Measurements from ENCODE around the gene PPP1R12A.
"Not testable (repeated sequence)": the region's sequence is repeated elsewhere in the genome, so short reads cannot be mapped to it uniquely, and the experiment has no call there.

The PPP1R12A gene

GRCh38 chr12:79961411-79961810 lies 26.5 kb upstream of the PPP1R12A start:
- H3K9ac ChIP-seq (ENCODE audit: low read depth in 1 of 2, low read length in 2 of 2), result no peak overlapping the region
- H3K27ac ChIP-seq (ENCODE audit: low read depth, low read length), result no peak overlapping the region
- no peaks in the 10 kb centered on the region for H3K27me3 ChIP-seq (ENCODE audit: control insufficient read depth in 1 of 2, insufficient read depth in 2 of 2, low read length in 2 of 2)
- H3K4me1 ChIP-seq (ENCODE audit: control insufficient read depth in 1 of 2, insufficient read depth in 2 of 2, low read length in 2 of 2), result no peaks in the 10 kb centered on the region
- H3K9me3 ChIP-seq (ENCODE audit: control insufficient read depth in 1 of 2, low read length in 2 of 2), result no peaks in the 10 kb centered on the region
- no peaks in the 10 kb centered on the region for H3K36me3 ChIP-seq (ENCODE audit: control insufficient read depth in 1 of 2, insufficient read depth in 2 of 2, low read length in 2 of 2)
- no peak overlapping the region for H3K4me3 ChIP-seq (ENCODE audit: low read depth in 1 of 2, low read length in 2 of 2)

- no peaks in the 10 kb centered on the region for H3K27me3 ChIP-seq (ENCODE audit: control insufficient read depth in 1 of 2, insufficient read depth in 2 of 2, low read length in 2 of 2)
- H3K9me3 ChIP-seq (ENCODE audit: control insufficient read depth in 1 of 2, low read length in 2 of 2), result no peaks in the 10 kb centered on the region
- no peak overlapping the region for H3K9ac ChIP-seq (ENCODE audit: low read depth in 1 of 2, low read length in 2 of 2)
- H3K27ac ChIP-seq (ENCODE audit: low read depth, low read length), result no peak overlapping the region
- no peaks in the 10 kb centered on the region for H3K36me3 ChIP-seq (ENCODE audit: control insufficient read depth in 1 of 2, insufficient read depth in 2 of 2, low read length in 2 of 2)
- H3K4me1 ChIP-seq (ENCODE audit: control insufficient read depth in 1 of 2, insufficient read depth in 2 of 2, low read length in 2 of 2), result no peaks in the 10 kb centered on the region
- H3K4me3 ChIP-seq (ENCODE audit: low read depth in 1 of 2, low read length in 2 of 2), result no peak overlapping the region
Measured at GRCh38 chr12:79959484-79959883, 24.6 kb upstream of the PPP1R12A start.

DNA sequence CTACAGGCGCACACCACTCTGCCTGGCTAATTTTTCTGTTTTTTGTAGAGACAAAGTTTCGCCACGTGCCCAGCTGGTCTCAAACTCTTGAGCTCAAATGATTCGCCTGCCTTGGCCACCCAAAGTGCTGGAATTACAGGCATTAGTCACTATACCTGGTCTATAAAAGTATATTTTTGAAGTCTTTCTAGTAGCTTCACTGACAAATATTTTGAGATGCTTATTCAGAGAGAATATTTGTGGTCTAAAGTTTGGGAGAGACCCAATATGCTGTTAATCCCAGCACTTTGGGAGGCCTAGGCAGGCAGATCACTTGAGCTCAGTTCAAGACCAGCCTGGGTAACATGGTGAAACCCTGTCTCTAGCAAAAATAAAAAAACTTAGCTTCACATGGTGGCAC lies 22.0 kb upstream of the PPP1R12A start:
- no peaks in the 10 kb centered on the region for H3K4me1 ChIP-seq (ENCODE audit: control insufficient read depth in 1 of 2, insufficient read depth in 2 of 2, low read length in 2 of 2)
- no peak overlapping the region for H3K9ac ChIP-seq (ENCODE audit: low read depth in 1 of 2, low read length in 2 of 2)
- H3K36me3 ChIP-seq (ENCODE audit: control insufficient read depth in 1 of 2, insufficient read depth in 2 of 2, low read length in 2 of 2), result no peaks in the 10 kb centered on the region
- H3K9me3 ChIP-seq (ENCODE audit: control insufficient read depth in 1 of 2, low read length in 2 of 2), result no peaks in the 10 kb centered on the region
- H3K27me3 ChIP-seq (ENCODE audit: control insufficient read depth in 1 of 2, insufficient read depth in 2 of 2, low read length in 2 of 2), result no peaks in the 10 kb centered on the region
- no peak overlapping the region for H3K27ac ChIP-seq (ENCODE audit: low read depth, low read length)
- no peak overlapping the region for H3K4me3 ChIP-seq (ENCODE audit: low read depth in 1 of 2, low read length in 2 of 2)

DNA sequence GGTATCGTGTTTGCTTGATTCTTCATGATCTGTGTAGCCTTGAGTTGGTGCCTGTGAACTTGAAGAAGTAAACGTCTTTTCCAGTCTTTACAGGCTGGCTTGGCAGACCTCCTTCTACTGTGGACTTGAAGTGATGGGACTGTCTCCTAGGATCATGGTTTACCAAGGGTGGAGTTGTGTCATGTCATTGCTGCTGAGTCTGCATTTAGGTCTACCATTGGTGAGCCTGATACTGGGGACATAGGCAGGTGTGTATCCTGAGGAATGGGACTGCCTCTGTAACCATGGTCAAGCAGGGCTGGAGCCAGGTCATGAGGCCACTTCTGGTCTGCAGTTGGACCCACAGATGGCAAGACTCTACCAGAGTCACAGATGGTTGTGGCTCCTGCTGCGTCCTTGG lies 20.7 kb upstream of the PPP1R12A start:
- no peaks in the 10 kb centered on the region for H3K9me3 ChIP-seq (ENCODE audit: control insufficient read depth in 1 of 2, low read length in 2 of 2)
- H3K9ac ChIP-seq (ENCODE audit: low read depth in 1 of 2, low read length in 2 of 2), result no peak overlapping the region
- H3K27me3 ChIP-seq (ENCODE audit: control insufficient read depth in 1 of 2, insufficient read depth in 2 of 2, low read length in 2 of 2), result no peaks in the 10 kb centered on the region
- no peak overlapping the region for H3K4me3 ChIP-seq (ENCODE audit: low read depth in 1 of 2, low read length in 2 of 2)
- H3K36me3 ChIP-seq (ENCODE audit: control insufficient read depth in 1 of 2, insufficient read depth in 2 of 2, low read length in 2 of 2), result no peaks in the 10 kb centered on the region
- no peaks in the 10 kb centered on the region for H3K4me1 ChIP-seq (ENCODE audit: control insufficient read depth in 1 of 2, insufficient read depth in 2 of 2, low read length in 2 of 2)
- H3K27ac ChIP-seq (ENCODE audit: low read depth, low read length), result no peak overlapping the region

DNA sequence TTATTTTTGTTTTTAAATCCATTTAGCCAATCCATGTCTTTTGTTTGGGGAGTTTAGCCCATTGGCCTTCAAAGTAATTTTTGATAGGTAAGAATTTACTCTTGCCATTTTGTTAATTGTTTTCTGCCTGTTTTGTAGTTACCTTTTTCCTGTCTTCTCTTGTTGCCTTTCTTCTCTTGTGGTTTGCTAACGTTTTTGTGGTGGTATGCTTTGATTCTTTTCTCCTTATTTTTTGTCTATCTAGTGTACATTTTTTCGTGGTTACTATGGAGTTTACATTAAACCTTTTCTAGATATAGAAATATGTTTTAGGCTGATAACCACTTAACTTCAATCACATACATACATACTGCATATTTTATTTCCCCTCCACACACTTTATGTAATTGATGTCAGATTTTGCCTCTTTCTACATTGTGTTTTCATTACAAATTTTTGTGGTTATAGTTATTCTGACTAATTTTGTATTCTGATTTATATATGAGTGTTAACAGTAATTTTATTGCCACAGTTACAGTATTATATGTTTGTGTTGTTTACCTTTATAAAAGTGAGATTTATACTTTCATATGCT lies 19.2 kb upstream of the PPP1R12A start:
- Histone ChIP-seq H3K4me3 (ENCODE audit: low read depth in 1 of 2, low read length in 2 of 2) (no peak overlapping the region), H3K36me3 (ENCODE audit: control insufficient read depth in 1 of 2, insufficient read depth in 2 of 2, low read length in 2 of 2) (no peaks in the 10 kb centered on the region), H3K9me3 (ENCODE audit: control insufficient read depth in 1 of 2, low read length in 2 of 2) (no peaks in the 10 kb centered on the region), H3K9ac (ENCODE audit: low read depth in 1 of 2, low read length in 2 of 2) (no peak overlapping the region), H3K27me3 (ENCODE audit: control insufficient read depth in 1 of 2, insufficient read depth in 2 of 2, low read length in 2 of 2) (no peaks in the 10 kb centered on the region), H3K4me1 (ENCODE audit: control insufficient read depth in 1 of 2, insufficient read depth in 2 of 2, low read length in 2 of 2) (no peaks in the 10 kb centered on the region), H3K27ac (ENCODE audit: low read depth, low read length) (no peak overlapping the region)

DNA sequence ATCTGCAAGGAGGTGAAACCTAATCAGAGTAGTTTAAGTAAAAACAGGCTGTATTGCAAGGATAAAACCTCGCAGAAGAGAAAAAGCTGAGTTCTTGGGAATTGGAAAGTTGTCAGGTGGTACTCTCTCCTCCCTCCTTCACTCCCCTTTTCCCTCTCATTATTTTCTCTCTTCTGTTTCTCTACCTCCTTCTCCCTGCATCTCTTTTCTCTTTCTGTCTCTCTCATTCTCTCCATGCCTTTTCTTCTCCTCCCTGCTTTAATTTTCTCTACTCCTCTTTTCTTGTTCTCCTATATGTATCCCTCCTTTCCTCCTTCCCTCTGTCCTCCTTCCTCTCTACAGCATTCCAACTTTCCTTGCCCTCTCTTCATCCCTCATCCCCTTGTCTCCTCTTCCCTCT lies 14.2 kb upstream of the PPP1R12A start:
- Histone ChIP-seq H3K4me1 (ENCODE audit: control insufficient read depth in 1 of 2, insufficient read depth in 2 of 2, low read length in 2 of 2) (no peaks in the 10 kb centered on the region), H3K4me3 (ENCODE audit: low read depth in 1 of 2, low read length in 2 of 2) (no peak overlapping the region)

GRCh38 chr12:79945433-79945832 lies 10.5 kb upstream of the PPP1R12A start:
- Histone ChIP-seq H3K9me3 (ENCODE audit: control insufficient read depth in 1 of 2, low read length in 2 of 2) (no peaks in the 10 kb centered on the region), H3K4me3 (ENCODE audit: low read depth in 1 of 2, low read length in 2 of 2) (no peak overlapping the region), H3K9ac (ENCODE audit: low read depth in 1 of 2, low read length in 2 of 2) (no peak overlapping the region), H3K27me3 (ENCODE audit: control insufficient read depth in 1 of 2, insufficient read depth in 2 of 2, low read length in 2 of 2) (no peaks in the 10 kb centered on the region), H3K27ac (ENCODE audit: low read depth, low read length) (no peak overlapping the region), H3K36me3 (ENCODE audit: control insufficient read depth in 1 of 2, insufficient read depth in 2 of 2, low read length in 2 of 2) (no peaks in the 10 kb centered on the region), H3K4me1 (ENCODE audit: control insufficient read depth in 1 of 2, insufficient read depth in 2 of 2, low read length in 2 of 2) (no peaks in the 10 kb centered on the region)

More for the DNA sequence above, 14.2 kb upstream of the PPP1R12A start:
- no peak overlapping the region for H3K9ac ChIP-seq (ENCODE audit: low read depth in 1 of 2, low read length in 2 of 2)
- no peaks in the 10 kb centered on the region for H3K36me3 ChIP-seq (ENCODE audit: control insufficient read depth in 1 of 2, insufficient read depth in 2 of 2, low read length in 2 of 2)
- H3K9me3 ChIP-seq (ENCODE audit: control insufficient read depth in 1 of 2, low read length in 2 of 2), result no peaks in the 10 kb centered on the region
- H3K27me3 ChIP-seq (ENCODE audit: control insufficient read depth in 1 of 2, insufficient read depth in 2 of 2, low read length in 2 of 2), result no peaks in the 10 kb centered on the region
- H3K27ac ChIP-seq (ENCODE audit: low read depth, low read length), result no peak overlapping the region

DNA sequence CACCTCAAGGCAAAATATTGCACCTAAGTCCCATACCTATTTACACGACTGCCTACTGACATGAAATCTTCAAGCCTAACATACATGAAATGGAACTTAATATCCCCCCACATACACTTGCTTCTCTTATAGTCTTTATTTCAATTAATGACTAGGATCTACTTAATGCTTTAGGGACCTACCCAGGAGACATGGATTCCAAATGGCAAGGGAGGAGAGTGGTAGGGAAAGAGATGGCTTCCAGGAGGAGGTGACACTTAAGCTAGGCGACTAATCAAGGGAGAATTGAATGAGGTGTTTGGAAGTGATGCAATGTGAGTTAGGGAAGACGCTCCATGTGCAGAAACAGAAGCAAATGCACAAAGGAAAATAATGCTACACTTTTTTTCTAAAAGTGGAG lies 9.7 kb upstream of the PPP1R12A start:
- Histone ChIP-seq H3K27me3 (ENCODE audit: control insufficient read depth in 1 of 2, insufficient read depth in 2 of 2, low read length in 2 of 2) (no peaks in the 10 kb centered on the region), H3K9ac (ENCODE audit: low read depth in 1 of 2, low read length in 2 of 2) (no peak overlapping the region), H3K4me3 (ENCODE audit: low read depth in 1 of 2, low read length in 2 of 2) (no peak overlapping the region), H3K36me3 (ENCODE audit: control insufficient read depth in 1 of 2, insufficient read depth in 2 of 2, low read length in 2 of 2) (no peaks in the 10 kb centered on the region), H3K4me1 (ENCODE audit: control insufficient read depth in 1 of 2, insufficient read depth in 2 of 2, low read length in 2 of 2) (no peaks in the 10 kb centered on the region), H3K9me3 (ENCODE audit: control insufficient read depth in 1 of 2, low read length in 2 of 2) (no peaks in the 10 kb centered on the region), H3K27ac (ENCODE audit: low read depth, low read length) (no peak overlapping the region)

DNA sequence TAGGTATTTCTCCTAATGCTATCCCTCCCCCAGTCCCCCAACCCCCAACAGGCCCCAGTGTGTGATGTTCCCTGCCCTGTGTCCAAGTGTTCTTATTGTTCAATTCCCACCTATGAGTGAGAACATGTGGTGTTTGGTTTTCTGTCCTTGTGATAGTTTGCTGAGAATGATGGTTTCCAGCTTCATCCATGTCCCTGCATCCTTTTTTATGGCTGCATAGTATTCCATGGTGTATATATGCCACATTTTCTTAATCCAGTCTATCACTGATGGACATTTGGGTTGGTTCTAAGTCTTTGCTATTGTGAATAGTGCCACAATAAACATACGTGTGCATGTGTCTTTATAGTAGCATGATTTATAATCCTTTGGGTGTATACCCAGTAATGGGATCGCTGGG lies 7.9 kb upstream of the PPP1R12A start:
- H3K4me3 ChIP-seq (ENCODE audit: low read depth in 1 of 2, low read length in 2 of 2); H3K27ac ChIP-seq (ENCODE audit: low read depth, low read length); H3K27me3 ChIP-seq (ENCODE audit: control insufficient read depth in 1 of 2, insufficient read depth in 2 of 2, low read length in 2 of 2); H3K4me1 ChIP-seq (ENCODE audit: control insufficient read depth in 1 of 2, insufficient read depth in 2 of 2, low read length in 2 of 2); H3K9ac ChIP-seq (ENCODE audit: low read depth in 1 of 2, low read length in 2 of 2); H3K9me3 ChIP-seq (ENCODE audit: control insufficient read depth in 1 of 2, low read length in 2 of 2); H3K36me3 ChIP-seq (ENCODE audit: control insufficient read depth in 1 of 2, insufficient read depth in 2 of 2, low read length in 2 of 2): not testable (repeated sequence)

- Histone ChIP-seq H3K4me1 (ENCODE audit: control insufficient read depth in 1 of 2, insufficient read depth in 2 of 2, low read length in 2 of 2) (peaks cover 6 to 13% of the 10 kb centered on the region in 2 donors), H3K36me3 (ENCODE audit: control insufficient read depth in 1 of 2, insufficient read depth in 2 of 2, low read length in 2 of 2) (no peaks in the 10 kb centered on the region), H3K27ac (ENCODE audit: low read depth, low read length) (no peak overlapping the region), H3K9ac (ENCODE audit: low read depth in 1 of 2, low read length in 2 of 2) (no peak overlapping the region), H3K4me3 (ENCODE audit: low read depth in 1 of 2, low read length in 2 of 2) (no peak overlapping the region), H3K9me3 (ENCODE audit: control insufficient read depth in 1 of 2, low read length in 2 of 2) (no peaks in the 10 kb centered on the region), H3K27me3 (ENCODE audit: control insufficient read depth in 1 of 2, insufficient read depth in 2 of 2, low read length in 2 of 2) (no peaks in the 10 kb centered on the region)
Measured at GRCh38 chr12:79939728-79940310, 4.9 kb upstream of the PPP1R12A start.

DNA sequence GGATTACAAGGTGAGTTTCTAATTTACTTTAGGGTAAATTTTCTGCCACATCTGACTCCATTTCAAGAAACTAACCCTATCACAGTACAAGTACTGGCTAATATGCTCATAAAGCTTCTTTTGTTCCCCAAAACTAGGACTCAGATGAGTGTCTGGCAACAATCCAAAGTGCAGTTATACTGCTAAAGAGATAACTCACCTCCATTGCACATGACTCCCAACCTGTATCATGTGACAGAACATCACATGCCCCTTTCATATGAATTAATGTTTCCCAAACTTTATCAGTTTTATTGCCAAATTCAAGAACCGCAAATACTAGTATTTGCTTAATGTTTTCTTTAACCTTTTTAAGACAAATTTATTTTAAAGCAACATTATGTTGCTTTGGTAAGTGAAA lies 3.9 kb upstream of the PPP1R12A start:
- Histone ChIP-seq H3K9me3 (ENCODE audit: control insufficient read depth in 1 of 2, low read length in 2 of 2) (no peaks in the 10 kb centered on the region), H3K9ac (ENCODE audit: low read depth in 1 of 2, low read length in 2 of 2) (no peak overlapping the region), H3K4me1 (ENCODE audit: control insufficient read depth in 1 of 2, insufficient read depth in 2 of 2, low read length in 2 of 2) (peaks cover 6 to 13% of the 10 kb centered on the region in 2 donors), H3K27me3 (ENCODE audit: control insufficient read depth in 1 of 2, insufficient read depth in 2 of 2, low read length in 2 of 2) (no peaks in the 10 kb centered on the region), H3K27ac (ENCODE audit: low read depth, low read length) (no peak overlapping the region), H3K36me3 (ENCODE audit: control insufficient read depth in 1 of 2, insufficient read depth in 2 of 2, low read length in 2 of 2) (no peaks in the 10 kb centered on the region), H3K4me3 (ENCODE audit: low read depth in 1 of 2, low read length in 2 of 2) (no peak overlapping the region)

Data from duodenal mucosa (tissue), 2 donors.